NCI-H510A treated with DMSO at 0.1 percent for 48 hours (cell line): ENCODE results near the gene CCDC196.
A peak's percentile ranks its signal among the peaks of the same experiment; 100 is the strongest.
"Not testable (repeated sequence)": the region's sequence is repeated elsewhere in the genome, so short reads cannot be mapped to it uniquely, and the experiment has no call there.

ENCODE experiments used
- DNase-seq: peaks from one replicate; lab custom pipeline; 2025; lab: John Stamatoyannopoulos, UW

Gene CCDC196

DNA sequence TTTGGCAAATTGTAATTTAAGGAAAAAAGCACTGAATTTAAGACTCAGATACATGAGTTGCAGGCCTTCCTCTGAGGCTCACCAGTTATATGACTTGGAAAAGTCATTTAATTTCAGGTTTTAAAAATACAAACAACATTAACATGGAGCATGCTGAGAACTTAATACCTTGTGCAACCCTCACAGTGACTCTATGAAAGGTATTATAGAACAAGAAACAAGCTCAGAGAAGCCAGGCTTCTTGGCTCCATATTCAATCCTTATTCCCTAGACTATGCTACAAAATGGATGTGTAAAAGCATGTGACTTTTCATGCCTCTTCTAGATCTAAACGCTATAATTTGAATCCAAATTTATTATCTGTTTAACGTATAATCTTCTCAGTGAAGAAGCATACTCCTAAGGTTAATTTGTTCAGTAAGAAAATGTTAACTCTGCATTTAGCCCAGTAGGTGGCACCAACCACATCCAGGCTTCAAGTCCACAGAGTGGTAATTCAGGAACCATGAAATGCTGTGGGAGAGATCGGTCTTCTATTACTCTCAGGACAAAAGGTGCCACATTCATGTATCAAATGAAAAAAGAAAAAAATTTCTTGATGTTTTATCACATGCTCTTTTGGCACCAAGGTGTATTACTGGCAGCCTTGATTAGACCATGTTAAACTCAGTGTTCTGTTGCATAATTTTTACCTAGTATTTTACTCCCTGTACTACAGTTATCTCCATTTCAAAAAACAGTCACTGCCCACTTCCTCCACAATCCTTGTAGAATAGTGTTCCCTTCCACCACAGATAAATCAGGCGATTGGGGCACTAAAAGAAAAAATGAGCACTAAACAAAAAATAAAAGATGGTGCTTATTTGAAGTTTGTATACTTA, 9.3 kb downstream of the CCDC196 start:
- DNase-seq, result peak; percentile 40

DNA sequence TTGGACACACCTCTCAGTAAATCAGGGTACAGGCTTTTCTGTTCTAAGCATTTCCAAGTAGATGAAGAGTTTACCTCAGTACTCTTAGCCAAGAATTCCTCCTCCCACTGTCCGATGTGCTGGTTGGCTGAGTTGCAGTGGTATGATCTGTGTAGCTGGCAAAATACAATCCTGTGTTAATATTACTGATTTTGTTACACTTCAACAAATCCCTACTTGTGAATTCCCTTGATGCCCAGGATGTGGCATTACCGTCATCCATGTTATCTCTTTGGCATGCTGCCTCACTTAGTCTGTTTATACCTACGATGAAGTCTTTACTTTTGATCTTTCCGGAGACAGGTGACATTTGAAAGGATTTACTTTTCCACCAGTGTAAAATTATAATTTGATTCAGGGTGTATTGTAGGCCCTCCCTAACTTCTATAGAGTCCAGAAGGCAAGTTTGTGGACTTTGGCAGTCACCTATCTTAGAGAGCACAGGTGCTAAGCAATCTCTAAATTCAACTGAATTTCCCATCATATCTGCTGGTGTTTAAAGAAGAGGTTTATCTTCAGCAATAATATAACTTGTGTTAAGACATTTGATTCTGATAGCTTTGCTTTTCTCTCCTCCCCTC, 10.1 kb downstream of the CCDC196 start:
- no peak for DNase-seq

DNA sequence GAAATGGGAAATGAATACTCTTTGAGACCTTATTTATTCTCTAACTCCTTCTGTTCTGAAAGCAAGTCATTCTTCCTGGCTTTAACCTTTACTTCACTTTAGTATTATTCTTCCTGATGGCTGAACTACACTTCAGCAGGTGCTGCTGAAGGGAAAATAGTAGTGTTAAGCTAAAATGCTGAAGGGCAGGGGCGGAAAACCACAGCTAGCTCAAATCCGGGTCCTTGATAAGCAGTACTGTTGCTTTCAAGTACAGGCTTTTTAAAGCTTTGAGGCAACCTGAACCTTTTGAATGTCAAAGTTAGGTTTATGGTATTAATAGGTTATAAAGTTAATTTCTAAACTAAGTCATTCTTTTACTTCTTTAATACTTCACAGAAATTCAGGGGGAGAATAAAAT, 10.7 kb downstream of the CCDC196 start:
- DNase-seq, result no peak

DNA sequence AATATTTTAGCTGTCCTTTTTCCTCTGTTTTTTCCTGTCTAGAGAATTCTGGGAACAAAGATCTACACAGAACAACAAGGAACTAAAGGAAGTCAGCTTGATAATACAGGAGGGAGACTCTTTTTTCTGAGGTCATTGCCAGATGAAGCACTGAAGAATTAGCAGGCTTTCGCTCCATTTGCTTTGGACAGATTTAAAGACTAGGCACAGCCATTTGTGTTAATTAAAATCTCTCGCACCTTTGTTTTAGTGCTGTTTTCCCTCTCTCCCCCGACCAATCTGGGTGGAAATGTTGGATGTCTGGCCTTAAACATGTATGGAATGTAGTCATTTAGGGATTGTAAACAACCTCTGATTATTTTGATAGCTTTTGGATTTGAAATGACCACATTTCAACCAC, 12.1 kb downstream of the CCDC196 start:
- DNase-seq, result no peak

DNA sequence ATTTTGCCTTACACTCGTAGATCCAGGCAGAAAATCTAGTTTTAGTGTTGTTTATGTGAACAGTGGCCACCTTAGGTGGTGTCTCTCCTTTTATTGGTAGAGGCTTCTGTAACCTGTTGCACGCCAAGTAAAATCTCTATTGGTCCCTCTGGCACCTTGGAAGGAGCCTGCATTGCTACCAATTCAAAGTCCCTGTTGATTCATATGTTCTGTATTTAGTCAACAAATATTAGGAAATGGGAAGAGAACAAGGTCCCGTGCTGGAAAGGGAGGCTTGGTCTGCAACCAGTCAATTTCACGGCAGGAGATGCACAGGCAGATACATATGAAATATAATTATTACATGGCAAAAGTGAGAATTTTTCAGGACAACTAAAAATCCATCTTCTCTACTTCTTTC, 15.4 kb downstream of the CCDC196 start:
- DNase-seq, result no peak

DNA sequence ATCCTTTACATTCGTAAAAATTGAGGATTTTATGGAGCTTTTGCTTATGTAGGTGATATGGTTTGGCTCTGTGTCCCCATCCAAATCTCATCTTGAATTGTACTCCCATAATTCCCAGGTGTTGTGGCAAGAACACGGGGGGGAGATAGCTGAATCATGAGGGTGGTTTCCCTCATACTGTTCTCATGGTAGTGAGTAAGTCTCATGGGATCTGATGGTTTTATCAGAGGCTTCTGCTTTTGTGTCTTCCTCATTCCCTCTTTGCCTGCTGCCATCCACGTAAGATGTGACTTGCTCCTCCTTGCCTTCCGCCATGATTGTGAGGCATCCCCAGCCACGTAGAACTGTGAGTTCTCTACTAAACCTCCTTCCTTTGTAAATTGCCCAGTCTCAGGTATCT, 16.7 kb downstream of the CCDC196 start:
- DNase-seq, result not testable (repeated sequence)

DNA sequence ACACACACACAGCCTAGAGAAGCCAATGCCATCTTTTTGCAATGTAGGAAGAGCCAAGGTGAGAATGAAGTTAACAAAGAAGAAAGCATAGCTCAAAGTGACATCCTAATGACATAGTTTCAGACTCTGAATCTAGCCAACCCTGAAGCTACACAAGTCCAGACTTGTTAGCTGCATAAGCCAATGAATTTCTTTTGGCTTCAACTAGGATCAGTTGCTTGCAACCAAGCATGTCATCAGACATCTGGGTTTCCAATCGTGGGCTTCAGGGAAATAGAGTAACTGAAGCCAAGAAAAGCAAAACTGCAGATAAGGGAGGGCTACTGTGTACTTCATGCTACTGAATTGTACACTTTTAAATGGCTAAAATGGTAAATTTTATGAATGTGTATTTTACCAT, 17.4 kb downstream of the CCDC196 start:
- no peak for DNase-seq

DNA sequence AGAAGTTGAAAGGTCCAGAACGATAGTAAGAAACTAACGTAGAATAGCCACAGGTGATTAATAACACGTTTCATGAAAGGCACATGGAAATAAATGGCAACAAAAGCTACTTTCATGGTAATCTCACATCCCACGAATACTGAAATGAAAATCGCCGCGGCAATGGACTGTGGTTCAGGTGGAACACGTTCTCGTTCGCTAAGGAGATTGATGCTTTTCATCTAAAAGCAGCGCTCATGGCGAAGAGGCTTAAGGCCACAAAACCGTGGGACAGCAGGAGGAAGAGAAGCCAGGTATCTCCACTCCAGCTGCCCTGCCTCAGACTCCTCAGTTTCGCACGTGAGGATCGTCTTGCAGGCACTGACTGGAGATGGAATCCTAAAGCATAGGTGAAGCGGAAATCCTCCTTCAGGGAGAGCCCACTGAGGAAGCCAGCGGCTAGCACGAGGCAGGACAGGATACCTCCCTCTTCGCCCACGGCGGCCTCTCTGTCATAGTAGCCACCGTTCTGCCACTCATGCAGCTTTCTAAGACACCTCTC, 21.1 kb downstream of the CCDC196 start:
- peak; percentile 92 for DNase-seq

DNA sequence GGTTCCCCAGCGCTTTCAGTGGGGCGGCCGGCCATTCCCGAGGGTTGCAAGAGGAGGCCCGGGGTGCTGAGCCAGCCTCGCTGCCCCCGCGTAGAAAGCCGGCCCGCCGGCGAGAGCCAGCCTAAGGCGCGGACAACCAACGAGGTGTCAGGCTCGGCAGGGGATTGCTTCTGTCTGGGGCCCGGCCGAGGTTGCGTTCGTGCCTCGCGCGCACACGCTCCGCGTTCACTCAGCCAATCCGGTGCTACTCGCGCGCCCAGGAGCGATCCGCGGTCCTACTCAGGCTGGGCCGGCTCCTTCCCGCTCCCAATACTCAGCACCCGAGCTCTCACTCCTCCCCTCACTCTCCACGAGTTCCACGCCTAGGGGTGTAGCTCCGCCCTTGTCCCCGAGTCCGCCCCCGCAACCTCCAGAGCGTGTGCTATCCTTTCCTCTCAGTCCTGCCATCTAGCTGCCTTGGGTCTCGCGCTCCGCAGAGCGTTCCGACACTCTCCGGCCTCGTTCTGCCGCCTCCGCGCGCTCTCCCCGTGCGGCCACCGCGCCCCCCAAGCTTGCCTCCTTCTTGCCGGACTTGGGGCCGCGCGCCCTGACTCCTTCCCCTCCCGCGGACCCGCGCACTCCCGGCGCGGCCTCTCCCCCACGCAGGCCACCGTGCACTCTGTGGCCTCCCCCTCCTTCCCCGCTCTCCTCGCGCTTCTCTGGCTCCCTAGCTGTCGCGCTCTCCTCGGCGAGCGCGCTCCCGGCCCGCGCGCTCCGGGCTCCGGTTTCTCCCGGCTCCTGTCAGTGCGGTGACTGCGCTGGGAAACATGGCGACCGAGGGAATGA, 21.8 kb downstream of the CCDC196 start, which contains the start of gene GPHN:
GPHN (plus strand) TSS at position 426 of the 825 bp plus-strand sequence.
- DNase-seq, result peak; percentile 94

DNA sequence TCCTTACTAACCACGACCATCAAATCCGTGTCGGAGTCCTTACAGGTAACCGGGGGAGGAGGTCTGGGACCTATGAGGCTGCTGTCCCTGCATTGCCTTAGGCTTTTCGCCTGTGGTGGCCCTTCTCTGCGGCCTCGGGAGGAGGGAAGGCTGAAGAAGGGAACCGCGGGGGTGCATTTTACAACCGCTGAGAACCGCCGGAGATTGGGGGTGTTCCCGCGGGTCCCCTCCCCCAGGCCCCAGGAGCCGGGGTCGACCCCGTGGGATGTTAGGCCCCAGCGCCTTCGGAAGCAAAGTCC, 22.3 kb downstream of the CCDC196 start:
- no peak for DNase-seq

DNA sequence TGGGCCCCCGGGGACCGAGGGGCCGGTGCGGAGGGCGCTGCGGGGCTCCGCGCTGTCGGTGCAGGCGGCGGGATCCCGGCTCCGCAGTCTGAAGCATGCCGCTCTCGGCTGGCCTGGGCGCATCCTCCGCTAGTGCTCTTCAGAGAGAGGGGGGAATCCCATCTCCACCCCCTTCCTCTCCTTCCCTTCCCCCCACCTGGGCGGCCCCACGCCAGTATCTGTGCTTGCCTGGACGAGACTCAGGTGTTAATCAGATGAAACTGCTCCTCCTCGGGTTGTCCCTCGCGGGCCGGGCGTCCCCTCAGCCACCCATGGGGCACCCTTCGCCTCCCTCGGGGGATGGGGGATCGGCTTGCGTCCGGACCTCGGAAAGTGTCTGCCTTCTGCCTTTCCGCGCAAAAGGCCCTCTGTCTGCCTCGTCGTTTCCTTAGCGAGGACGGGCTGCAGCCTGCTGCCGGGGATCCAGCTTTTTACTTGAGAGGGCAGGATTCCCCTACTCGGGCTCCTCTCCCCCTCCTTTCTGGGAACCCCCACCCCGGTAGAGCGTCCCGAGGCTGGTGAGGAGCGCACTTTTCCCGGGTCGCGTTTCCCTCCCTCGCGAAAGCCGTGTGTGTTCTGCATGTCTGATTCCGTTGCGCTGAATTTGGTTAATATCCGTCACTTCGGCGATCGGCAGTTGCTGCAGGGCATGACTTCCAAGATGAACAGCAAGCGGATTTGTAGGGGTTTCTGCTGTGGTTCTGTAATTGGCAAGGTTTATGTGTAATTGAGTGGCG, 22.9 kb downstream of the CCDC196 start:
- peak; percentile 23 for DNase-seq

DNA sequence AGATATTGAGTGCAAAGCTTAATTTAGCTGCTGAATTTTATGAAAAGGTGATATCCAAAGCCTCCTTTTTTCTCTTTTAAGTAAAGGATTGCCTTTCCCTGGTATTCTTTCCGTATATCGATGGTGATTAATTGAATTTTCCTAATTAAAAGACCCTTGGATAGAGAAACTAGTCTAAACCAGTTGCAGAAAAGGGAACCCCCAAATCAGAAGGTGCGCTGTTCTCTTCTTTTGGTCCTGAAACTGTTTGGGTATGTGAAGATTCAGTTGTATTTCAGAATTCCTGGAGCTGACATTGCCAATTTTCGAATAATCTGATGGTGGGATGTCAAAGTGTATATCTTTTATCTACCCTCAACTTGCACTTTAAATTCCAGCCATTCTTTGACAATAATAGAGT, 23.7 kb downstream of the CCDC196 start:
- no peak for DNase-seq

DNA sequence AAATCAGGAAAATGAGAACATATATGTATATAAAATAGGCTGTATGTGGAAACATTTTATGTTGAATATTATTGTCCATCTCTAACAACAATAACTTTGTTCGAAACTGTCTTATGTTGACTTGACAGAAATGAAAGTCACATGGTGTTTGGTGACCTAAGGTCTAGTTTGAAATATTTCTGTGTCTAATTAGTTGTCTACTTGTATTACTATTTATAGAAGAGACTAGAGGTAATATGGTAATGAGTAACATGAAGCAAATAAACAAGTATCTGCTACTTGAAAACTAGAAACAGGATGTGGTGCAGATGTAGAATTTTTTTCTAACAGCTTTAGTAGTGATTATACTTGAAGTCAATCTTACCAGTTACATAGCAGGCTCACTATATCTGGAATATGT, 25.7 kb downstream of the CCDC196 start:
- no peak for DNase-seq

DNA sequence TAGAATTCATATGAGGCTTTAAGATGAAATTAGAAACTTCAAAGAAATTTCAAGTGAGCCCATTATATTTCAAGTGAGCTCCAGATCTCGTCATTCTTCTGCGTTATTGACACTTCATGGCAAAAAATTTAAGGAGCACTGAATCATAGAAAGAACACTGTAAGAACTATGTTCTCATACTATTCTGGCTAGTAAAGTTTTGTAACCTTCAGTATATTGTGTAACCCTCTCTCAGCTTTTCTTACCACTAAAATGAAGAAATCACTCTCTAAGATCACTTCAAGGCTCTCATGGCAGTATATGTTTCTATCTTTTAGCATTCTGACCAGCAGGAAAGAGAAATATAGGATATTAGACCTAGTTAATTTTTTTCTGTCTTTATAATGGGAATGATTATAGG, 28.0 kb downstream of the CCDC196 start:
- no peak for DNase-seq

DNA sequence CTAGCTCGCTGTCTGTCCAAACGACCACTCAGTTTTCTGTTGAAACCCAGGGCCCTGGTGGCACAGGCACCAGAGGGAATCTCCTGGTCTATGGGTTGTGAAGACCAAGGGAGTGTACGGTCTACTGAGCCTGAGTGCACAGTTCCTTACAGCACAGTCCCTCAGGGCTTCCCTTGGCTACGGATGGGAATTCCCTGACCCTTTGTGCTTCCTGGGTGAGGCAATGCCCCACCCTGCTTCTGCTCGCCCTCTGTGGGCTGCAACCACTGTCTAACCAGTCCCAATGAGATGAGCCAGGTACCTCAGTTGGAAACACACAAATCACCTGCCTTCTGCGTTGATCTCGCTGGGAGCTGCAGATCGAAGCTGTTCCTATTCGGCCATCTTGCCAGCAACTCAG, 44.4 kb downstream of the CCDC196 start:
- DNase-seq, result no peak

DNA sequence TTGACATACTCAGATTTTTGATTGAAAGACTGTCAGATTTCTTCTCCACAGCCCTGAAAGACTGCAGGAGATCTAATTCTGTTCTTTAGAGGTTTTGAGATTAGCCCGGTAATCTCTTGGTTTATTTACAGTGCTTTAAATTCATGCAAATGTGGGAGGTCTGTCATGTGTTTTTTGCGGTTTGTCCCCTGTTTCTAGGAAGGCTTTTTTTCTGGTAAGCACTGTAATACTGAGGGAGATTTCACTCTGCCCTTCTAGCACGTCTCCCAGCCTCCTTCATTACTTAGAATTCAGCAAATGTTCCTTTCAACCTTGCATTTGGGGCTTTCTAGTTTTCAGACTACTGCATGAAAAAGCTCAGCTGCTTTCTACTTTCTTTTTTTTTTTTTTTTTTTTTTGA, 52.9 kb downstream of the CCDC196 start:
- DNase-seq, result no peak

DNA sequence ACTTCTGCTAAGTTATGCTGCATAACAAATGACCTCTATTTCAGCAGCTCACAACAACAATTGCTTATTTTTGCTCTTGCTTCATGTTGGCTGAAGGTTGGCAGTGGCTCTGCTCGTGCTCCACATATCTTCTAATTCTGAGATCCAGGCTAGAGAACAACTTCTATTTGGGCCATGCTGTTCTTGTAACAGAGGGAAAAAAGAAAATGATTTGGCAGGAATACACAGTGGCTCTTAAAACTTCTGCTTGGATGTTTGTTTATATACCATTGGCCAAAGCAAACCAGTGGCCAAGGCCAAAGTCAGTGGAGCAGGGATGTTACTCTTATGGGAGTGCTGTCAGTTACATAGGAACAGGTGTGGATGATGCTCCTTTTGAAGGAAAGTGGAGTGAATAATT, 53.9 kb downstream of the CCDC196 start:
- no peak for DNase-seq

DNA sequence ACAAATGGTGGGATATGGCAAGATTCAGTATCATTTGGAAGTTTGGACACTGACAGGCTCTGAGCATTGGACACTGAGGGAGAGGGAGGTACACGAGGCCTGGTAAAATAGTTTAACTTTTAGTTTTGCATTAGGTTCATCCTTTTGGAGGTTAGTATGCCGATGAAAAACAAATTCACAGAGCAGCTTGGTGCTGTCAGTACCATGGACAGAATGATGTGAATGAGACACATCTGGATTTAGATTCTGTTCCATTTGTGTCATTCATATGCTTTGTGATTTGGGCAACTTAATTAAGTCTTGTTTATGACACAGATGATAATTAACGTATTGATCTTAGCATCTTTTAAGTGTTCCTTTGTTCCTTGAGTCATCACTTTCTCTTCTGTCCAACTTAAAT, 55.5 kb downstream of the CCDC196 start:
- no peak for DNase-seq

DNA sequence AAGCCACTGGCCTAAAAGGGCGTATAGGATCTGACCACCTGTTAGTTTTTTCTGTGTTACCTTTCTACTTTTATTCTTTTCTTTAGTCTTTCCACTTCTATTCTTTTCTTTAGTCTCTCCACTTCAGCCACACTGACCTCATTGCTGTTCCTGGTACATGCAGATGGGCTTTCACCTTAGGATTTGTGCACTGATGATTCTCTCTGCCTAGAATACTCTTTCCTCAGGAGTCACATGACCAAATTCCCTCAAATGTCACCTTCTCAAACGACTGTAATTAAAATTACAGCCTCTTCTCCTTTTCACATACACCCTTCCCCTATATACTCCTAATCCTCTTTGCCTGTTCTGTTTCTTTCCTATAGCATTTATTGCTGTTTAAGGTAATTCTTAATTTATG, 57.8 kb downstream of the CCDC196 start:
- DNase-seq, result no peak

DNA sequence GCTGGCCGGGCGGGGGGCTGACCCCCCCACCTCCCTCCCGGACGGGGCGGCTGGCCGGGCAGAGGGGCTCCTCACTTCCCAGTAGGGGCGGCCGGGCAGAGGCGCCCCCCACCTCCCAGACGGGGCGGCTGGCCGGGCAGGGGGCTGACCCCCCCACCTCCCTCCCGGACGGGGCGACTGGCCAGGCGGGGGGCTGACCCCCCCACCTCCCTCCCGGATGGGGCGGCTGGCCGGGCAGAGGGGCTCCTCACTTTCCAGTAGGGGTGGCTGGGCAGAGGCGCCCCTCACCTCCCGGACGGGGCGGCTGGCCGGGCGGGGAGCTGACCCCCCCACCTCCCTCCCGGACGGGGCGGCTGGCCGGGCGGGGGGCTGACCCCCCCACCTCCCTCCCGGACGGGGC, 59.0 kb downstream of the CCDC196 start:
- DNase-seq, result not testable (repeated sequence)

DNA sequence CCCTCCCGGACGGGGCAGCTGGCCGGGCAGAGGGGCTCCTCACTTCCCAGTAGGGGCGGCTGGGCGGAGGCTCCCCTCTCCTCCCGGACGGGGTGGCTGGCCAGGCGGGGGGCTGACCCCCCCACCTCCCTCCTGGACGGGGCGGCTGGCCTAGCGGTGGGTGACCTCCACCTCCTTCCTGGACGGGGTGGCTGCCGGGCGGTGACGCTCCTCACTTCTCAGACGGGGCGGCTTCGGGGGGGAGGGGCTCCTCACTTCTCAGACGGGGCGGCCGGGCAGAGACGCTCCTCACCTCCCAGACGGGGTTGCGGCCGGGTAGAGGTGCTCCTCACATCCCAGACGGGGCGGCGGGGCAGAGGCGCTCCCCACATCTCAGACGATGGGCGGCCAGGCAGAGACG, 59.6 kb downstream of the CCDC196 start:
- not testable (repeated sequence) for DNase-seq
